ENCODE measurements around the gene COL4A3.
"Not testable (repeated sequence)": the region's sequence is repeated elsewhere in the genome, so short reads cannot be mapped to it uniquely, and the experiment has no call there.

Gene COL4A3

GRCh38 chr2:227160164-227160563, 4.3 kb upstream of the COL4A3 start:
- DNase-seq, result no peak

GRCh38 chr2:227161947-227162346, 2.5 kb upstream of the COL4A3 start:
- DNase-seq, result no peak

GRCh38 chr2:227163485-227163997, 883 bp upstream of the COL4A3 start:
- no peak for DNase-seq

GRCh38 chr2:227164763-227165291, 403 bp downstream of the COL4A3 start:
- no peak for DNase-seq

GRCh38 chr2:227171779-227172178, 7.4 kb downstream of the COL4A3 start:
- DNase-seq, result not testable (repeated sequence)

DNA sequence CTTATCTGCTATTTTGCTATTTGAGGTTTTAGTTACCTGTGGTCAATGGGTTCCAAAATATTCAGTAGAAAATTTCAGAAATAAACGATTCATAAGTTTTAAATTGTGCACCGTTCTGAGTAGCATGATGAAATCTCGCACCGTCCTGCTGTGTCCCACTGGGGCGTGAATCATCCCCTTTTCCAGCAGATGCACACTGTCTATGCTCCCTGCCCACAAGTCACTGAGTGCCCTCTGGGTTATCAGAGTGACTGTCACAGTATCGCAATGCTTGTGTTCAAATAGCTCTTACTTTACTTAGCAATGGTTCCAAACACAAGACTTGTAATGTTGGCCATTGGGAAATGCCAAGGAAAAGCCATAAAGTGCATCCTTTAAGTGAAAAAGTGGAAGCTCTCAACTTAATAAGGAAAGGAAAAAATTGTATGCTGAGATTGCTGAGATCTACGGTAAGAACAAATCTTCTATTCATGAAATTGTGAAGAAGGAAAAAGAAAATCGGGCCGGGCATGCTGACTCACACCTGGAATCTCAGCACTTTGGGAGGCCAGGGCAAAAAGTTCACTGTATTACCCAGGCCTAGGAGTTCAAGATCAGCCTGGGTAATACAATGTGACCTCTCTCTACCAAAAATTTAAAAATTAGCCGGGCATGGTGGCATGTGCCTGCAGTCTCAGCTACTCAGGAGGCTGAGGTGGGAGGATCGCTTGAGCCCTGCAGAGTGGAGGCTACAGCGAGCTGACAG, 13.3 kb downstream of the COL4A3 start:
- DNase-seq, result no peak

GRCh38 chr2:227179988-227180685, 15.7 kb downstream of the COL4A3 start:
- DNase-seq, result no peak

DNA sequence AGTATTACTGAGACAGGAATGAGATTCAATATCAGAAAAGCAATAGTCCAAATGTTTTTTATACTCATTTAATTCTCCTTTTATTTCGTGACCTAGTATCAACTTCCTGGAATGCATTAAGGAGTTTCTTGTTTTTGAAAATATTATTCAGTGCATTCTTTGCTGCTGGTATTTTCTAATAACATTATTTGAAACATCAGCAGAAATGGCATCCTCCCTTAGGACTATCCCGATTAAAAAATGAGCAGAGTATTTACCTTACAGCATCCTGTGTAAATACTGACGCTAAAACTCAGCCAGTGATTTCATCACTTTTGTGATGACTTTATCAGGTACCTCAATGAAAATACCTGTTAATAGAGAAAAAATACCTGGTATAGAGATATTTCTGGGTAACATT, 16.3 kb downstream of the COL4A3 start:
- no peak for DNase-seq

DNA sequence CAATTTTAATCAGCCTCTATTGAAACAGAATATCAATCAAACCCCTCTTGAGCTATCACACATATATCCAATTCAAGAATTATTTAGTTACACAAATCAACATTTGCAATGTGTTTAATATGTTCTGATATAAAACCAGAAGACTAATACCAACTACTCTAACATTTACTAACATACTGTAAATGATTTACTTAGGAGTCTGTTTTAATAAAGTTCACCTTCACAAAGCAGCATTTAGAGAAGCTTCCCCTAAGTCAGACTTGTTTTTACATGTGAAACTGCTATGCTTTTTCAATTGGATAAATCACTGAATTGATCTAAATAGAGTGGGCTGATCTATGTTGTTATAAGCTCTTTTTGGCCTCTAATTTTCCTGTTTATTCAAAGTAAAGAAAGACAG, 18.3 kb downstream of the COL4A3 start:
- DNase-seq, result no peak

DNA sequence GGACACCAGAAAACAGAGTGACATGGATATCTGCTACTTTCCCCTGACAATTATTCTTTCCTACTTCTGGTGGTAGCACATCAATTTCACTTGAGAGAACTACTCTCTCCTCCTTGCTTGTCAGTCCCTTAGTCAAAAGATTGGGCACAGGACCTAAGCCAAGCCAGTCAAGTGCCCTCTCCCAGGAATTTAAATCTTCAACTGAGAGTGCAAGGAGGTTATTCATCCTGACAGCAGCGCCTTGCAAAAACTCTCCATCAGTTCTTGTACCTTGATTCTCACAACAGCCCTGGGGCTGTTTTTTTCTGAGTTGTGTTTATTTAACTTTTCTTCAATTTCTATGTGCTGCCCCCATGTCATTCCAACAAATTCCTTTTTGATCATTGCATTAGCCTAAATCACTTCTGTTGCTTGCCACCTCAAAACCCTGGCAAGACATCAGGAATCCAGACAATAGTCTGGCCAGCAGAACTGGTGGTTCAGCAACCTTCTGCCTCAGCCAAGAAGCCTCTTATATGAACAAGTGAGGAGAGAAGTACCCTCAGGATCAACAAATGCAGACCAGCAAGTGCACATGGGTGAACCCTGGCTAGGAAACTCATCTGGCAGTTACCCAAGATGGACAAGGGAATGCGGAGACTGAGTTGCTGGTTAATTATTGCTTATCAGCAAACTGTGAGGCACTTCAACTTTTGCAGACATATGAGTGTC, 19.4 kb downstream of the COL4A3 start:
- no peak for DNase-seq

- no peak for DNase-seq
Observed at GRCh38 chr2:227185615-227186232, 21.3 kb downstream of the COL4A3 start.

GRCh38 chr2:227186751-227187150, 22.3 kb downstream of the COL4A3 start:
- no peak for DNase-seq

DNA sequence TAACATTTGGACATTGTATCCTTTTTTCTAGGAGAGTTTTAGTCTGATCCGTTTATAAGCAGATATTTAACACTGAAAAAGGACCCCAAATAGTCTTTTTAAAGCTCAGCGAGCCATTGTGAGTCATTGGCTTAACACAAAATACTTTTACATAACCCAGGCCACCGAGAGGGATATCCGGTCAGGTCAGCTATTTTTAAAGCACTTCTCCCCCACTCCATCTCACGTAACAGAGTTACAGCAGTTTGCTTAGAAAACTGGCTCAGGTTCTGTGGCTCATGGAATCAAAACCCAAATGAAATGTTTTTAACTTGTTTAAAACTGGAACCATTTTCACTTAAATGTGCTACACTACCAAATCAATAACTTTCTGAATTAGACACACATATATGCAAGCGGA, 23.9 kb downstream of the COL4A3 start:
- no peak for DNase-seq

- no peak for DNase-seq
Observed at GRCh38 chr2:227191367-227191766, 26.9 kb downstream of the COL4A3 start.

DNA sequence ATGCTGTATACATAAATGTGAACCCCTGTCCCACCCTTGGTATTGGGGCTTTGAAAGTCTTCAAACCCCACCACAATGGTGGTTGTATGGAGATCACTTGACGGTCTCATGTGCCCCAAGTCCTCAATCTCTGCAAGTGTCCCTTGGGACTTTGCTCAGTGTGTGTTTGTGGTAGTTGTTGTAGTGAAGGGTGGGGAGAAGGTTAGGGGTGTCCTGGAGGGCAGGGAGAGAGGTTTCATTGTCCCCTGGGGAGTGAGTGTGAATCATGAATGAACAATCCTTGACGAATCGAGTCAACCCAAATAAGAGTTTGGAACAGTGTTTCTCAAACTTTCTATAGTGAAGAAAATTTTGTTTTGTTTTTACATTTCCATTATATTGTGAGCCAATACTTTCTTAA, 28.1 kb downstream of the COL4A3 start:
- no peak for DNase-seq

DNA sequence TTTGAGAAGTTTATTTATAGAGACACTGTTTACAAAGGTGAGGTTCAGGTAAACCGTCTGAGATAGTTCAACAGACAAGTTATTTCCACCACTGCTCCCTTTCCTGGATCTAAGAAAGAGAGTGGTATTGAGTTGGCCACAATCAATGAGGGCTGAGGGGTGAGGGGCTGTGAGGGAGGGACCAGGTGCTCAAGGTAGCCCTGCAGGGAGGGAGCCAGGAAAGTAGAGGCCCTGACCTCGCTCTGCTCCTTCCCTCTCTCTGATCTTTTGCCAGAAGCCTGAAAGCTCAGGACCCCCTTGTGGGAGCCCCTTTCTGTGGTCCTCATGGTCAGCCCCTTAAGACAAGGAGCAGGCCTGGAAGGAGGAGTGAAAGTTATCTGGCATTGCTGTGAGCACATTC, 29.8 kb downstream of the COL4A3 start:
- no peak for DNase-seq

DNA sequence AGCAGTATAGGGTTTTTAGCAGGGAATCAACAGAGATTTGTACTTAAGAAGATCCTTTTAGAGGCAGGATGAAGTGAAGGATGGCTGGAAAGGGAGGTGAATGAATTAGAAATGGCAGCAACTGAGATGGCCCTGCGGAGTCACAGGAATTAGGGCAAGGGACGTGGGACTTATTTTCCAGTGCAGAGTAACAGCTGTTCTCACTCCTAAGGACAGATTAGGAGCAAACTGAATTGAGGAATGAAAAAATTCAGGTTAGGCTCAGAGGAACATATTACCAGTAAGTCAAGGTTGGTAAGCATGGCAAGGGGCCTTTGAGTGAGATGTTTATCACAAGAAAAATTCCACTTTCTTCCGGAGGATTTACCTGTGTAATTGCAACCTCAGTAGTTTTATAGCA, 34.4 kb downstream of the COL4A3 start:
- DNase-seq, result no peak

- no peak for DNase-seq
Observed at GRCh38 chr2:227201771-227202170, 37.3 kb downstream of the COL4A3 start.

GRCh38 chr2:227204452-227204851, 40.0 kb downstream of the COL4A3 start:
- no peak for DNase-seq

DNA sequence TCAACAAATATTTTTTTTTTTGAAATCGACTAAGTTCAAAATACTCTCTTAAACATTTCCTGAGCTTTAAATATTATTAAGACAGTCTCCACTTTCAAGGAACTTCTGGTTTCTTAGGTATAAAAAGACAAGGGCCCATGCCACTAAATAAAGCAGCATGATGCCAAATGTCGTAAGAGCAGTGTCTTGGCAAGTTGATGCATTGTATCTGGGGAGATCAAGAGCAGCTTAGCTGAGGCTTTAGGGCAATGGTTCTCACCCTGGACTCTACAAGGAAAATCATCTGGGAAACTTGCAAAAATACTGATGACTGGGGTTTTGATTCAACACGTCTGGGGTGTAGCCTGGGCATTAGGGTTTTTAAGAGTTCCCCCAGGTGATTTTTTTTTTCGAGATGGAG, 41.3 kb downstream of the COL4A3 start:
- DNase-seq, result no peak

DNA sequence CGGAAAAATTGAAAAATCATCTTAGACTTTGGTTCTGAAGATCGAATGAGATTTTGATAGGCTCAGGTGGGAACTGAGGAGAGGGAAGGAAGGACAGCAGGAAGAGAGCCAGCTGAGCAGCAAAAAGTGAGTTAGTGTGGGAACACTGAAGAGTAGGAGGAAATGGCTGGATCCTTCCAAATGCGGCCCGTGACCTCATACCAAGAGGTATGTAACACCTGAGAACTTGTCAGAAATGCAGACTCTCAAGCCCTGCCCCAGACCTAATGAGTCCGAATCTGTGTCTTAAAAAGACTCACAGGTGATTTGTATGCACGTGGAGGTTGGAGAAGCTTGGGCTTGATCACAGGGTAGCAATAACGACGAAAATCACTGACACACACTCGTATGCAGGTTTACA, 42.0 kb downstream of the COL4A3 start:
- DNase-seq, result no peak

DNA sequence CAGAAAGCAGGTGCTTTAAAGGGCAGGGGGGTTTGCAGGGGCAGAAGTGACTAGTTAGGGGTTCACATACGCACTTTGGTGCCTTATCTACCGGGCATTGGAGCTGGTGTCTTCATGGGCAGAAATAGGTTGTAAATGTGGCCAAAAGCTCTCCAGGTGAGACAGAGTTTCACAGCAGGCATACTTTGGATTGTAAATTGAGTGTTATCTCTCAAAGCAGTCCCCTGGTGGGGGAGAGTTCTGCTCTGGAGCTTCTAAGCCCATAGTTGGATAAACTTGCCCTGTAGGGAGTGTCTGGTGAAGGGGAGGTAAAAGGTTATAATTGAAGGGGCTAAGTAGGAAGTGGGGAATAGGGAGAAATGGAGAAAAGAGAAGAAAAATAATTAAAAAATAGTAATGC, 43.1 kb downstream of the COL4A3 start:
- DNase-seq, result no peak

GRCh38 chr2:227214622-227215041, 50.2 kb downstream of the COL4A3 start:
- DNase-seq, result no peak

Measured in DMS79 treated with DMSO at 0.1 percent for 48 hours (cell line).